Liver (tissue), 9 donors: Measurements from ENCODE around the gene DEDD. TPM values are rescaled to one million over a fixed set of nuclear protein-coding genes. Genes with fewer than 3 reads are reported as not detected.

ENCODE experiments used
- DNase-seq: peaks from one replicate; pipeline ENCODE4 v3.0.0-alpha.2; 2017; ENCODE audit warnings: low spot score
- H3K27ac ChIP-seq, 2 donors: one replicate each; pipeline ENCODE4 v1.7.0; 2013; ENCODE audit warnings: inconsistent platforms in 2 of 2, low read length in 2 of 2, control low read depth in 1 of 2, low read depth in 1 of 2, mild to moderate bottlenecking in 1 of 2
- H3K27me3 ChIP-seq, 4 donors: one replicate each; pipeline versions ENCODE4 v1.6.1 to v1.7.0; 2013; ENCODE audit warnings: low read length in 3 of 4, inconsistent platforms in 1 of 4, mild to moderate bottlenecking in 1 of 4, moderate library complexity in 1 of 4; ENCODE audit not compliant: control insufficient read depth in 4 of 4, insufficient read depth in 4 of 4
- H3K36me3 ChIP-seq, 4 donors: one replicate each; pipeline versions ENCODE4 v1.6.1 to v1.7.0; 2013; ENCODE audit warnings: low read length in 3 of 4, mild to moderate bottlenecking in 3 of 4, low read depth in 1 of 4, moderate library complexity in 1 of 4; ENCODE audit not compliant: control insufficient read depth in 4 of 4, insufficient read depth in 3 of 4
- H3K4me1 ChIP-seq, 4 donors: one replicate each; pipeline versions ENCODE4 v1.6.1 to v1.7.0; 2013; ENCODE audit warnings: low read length in 3 of 4, mild to moderate bottlenecking in 3 of 4, moderate library complexity in 1 of 4; ENCODE audit not compliant: control insufficient read depth in 4 of 4, insufficient read depth in 4 of 4
- H3K4me3 ChIP-seq, 3 donors: one replicate each; pipeline versions ENCODE4 v1.6.1 to v1.7.0; 2013; ENCODE audit warnings: low read length in 3 of 3, control low read depth in 1 of 3, low read depth in 1 of 3, mild to moderate bottlenecking in 1 of 3
- H3K9ac ChIP-seq, 2 donors: one replicate each; pipeline ENCODE4 v1.7.0; 2013; ENCODE audit warnings: low read length in 2 of 2, mild to moderate bottlenecking in 2 of 2, moderate library complexity in 2 of 2, control low read depth in 1 of 2, low read depth in 1 of 2
- H3K9me3 ChIP-seq, 4 donors: one replicate each; pipeline versions ENCODE4 v1.6.1 to v1.7.0; 2013; ENCODE audit warnings: low read length in 3 of 4; ENCODE audit not compliant: control insufficient read depth in 4 of 4
- EGR1 ChIP-seq, 2 donors: IDR thresholded peaks; 2 replicates each; pipeline ENCODE4 v1.6.1; 2016 to 2018; ENCODE audit warnings: antibody characterized with exemption in 2 of 2, low read depth in 2 of 2
- FOXA1 ChIP-seq: IDR thresholded peaks from 2 replicates; pipeline ENCODE4 v1.6.1; 2016; ENCODE audit warnings: antibody characterized with exemption
- FOXA2 ChIP-seq: IDR thresholded peaks from 2 replicates; pipeline ENCODE4 v1.6.1; 2016; ENCODE audit warnings: antibody characterized with exemption
- HNF4A ChIP-seq, 2 donors: conservative IDR thresholded peaks; 2 replicates each; pipeline ENCODE4 v1.6.1; 2016; ENCODE audit warnings: antibody characterized with exemption in 2 of 2, mild to moderate bottlenecking in 2 of 2
- HNF4G ChIP-seq: IDR thresholded peaks from 2 replicates; pipeline ENCODE4 v1.6.1; 2016; ENCODE audit warnings: antibody characterized with exemption
- JUND ChIP-seq, 2 donors: IDR thresholded peaks; 2 replicates each; pipeline ENCODE4 v1.6.1; 2016; ENCODE audit warnings: antibody characterized with exemption in 2 of 2
- NR2F2 ChIP-seq: IDR thresholded peaks from 2 replicates; pipeline ENCODE4 v1.6.1; 2016; ENCODE audit warnings: antibody characterized with exemption
- RAD21 ChIP-seq, 2 donors: IDR thresholded peaks; 2 replicates each; pipeline ENCODE4 v1.6.1; 2016; ENCODE audit warnings: antibody characterized with exemption in 2 of 2, mild to moderate bottlenecking in 2 of 2
- SP1 ChIP-seq: IDR thresholded peaks from 2 replicates; pipeline ENCODE4 v1.6.1; 2018; ENCODE audit warnings: antibody characterized with exemption, mild to moderate bottlenecking
- TAF1 ChIP-seq: conservative IDR thresholded peaks from 2 replicates; pipeline ENCODE4 v1.6.1; 2016; ENCODE audit warnings: antibody characterized with exemption, mild to moderate bottlenecking
- YY1 ChIP-seq: IDR thresholded peaks from 2 replicates; pipeline ENCODE4 v1.6.1; 2016; ENCODE audit warnings: antibody characterized with exemption, mild to moderate bottlenecking
- WGBS: extraction: QIAGEN DNeasy Blood & Tissue Kit; methylation state at CpG from one replicate; pipeline ENCODE4 v1.1.7; 2013; 5-methylcytosine and 5-hydroxymethylcytosine counted together
- polyA plus RNA-seq, 2 donors: library from polyadenylated mRNA; stranded (reverse) in 1 of 2; unstranded in 1 of 2; fragments of 200-250 nt in 1 of 2; fragments of >200 nt in 1 of 2; fragmentation: Nextera tagmentation in 1 of 2; extraction: Ambion mirVana in 1 of 2; gene quantifications; one replicate each; pipeline versions ENCODE4 v1.2.1 to v1.2.3, GENCODE V29; 2013 to 2015
- total RNA-seq, 2 donors: library from RNA; depleted of rRNA; stranded (reverse); fragments of >200 nt; gene quantifications; one replicate each; pipeline ENCODE4 v1.2.3, GENCODE V29; 2014
- TF ChIP-seq, protein P1 (sequence below): IDR thresholded peaks from 2 replicates; pipeline ENCODE4 v1.6.1; 2016; ENCODE audit warnings: antibody characterized with exemption, mild to moderate bottlenecking
- TF ChIP-seq, protein P2 (sequence below): IDR thresholded peaks from 2 replicates; pipeline ENCODE4 v1.6.1; 2016; ENCODE audit warnings: antibody characterized with exemption
- TF ChIP-seq, protein P3 (sequence below): IDR thresholded peaks from 2 replicates; pipeline ENCODE4 v1.6.1; 2016; ENCODE audit warnings: antibody characterized with exemption
- TF ChIP-seq, protein P4 (sequence below): IDR thresholded peaks from 2 replicates; pipeline ENCODE4 v1.6.1; 2016; ENCODE audit warnings: antibody characterized with exemption
- donor health status: healthy.
- donor health status: healthy.
- donor health status: healthy.
- donor health status: healthy.
- donor health status: healthy.

The DEDD gene
- total and polyA plus RNA-seq, 4 donors = 13.8 to 17.7 (median 16.0) TPM

DNA sequence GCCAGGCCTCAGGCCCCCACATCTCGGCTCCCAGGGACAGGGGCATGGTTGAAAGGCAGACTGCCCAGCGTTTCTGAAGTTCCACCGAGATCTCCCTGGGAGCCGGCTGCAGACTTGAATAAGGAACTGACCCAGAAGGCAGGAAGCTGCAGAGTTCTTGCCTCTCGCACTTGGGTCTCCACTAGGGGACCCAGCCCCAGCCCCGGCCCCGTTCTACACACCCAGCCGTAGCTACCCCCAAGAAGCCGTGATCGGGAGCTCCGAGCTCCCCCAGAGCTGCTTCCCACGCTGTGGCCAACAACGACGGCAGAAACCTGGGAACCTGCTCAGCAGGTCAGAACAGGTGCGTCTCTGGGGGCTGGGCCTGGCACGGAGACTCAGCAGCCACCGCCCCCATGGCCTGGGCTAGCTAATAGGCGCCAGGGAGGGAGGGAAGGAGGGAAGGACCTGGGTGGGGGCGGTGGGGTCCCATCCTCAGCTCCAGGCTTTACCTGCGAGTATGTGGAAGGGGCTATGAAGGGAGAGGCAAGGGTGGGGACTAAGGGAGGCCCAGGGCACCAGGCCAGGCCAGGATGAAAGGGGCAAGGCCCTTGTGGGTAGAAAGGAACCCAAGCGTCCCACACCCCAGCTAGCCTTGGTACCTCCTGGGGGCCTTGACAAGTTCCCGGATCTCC, 43.1 kb downstream of the DEDD start, which contains the start of gene NECTIN4:
Gene NECTIN4, minus strand, starts transcription at position 308 of the 674 bp plus-strand sequence. Its CDS starts 262 bp downstream, at position 46.
- 73% methylated on average over 22 of the region's 22 CpGs for WGBS

DNA sequence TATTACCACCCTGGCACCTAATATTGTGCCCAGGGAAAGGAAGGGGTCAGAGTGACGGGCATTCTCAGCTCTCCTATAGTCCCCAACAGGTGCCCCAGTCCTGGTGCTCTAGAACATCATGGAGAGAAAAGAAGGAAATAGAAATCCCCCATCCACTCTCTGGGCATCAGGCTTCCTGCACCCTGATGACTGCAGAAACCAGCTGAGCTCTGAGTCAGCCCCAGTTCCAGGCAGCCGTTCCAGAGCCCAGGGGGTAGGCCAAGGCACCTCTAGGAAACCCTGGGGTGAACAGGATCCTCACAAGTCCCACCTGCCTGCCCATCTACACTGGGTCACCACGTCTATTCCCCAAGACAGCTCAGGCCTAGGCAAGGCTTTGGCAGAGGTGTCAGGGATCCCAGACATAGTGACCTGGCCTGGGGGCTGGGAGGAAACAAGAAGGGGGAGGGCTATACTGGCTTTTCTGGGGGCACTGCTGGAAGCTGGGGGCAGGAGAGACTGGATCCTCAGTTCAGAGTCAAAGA, 43.8 kb downstream of the DEDD start:
- no peak overlapping the region for H3K27ac ChIP-seq
- TF ChIP-seq SP1 (no peak), EGR1 (IDR thresholded peaks at IDR 0.05; ENCODE audit: low read depth in 2 of 2) (no peak), NR2F2 (no peak), JUND (IDR thresholded peaks at IDR 0.05) (no peak), RAD21 (IDR thresholded peaks at IDR 0.05) (no peak), TAF1 (no peak), YY1 (no peak)
- TF ChIP-seq, protein P1, sequence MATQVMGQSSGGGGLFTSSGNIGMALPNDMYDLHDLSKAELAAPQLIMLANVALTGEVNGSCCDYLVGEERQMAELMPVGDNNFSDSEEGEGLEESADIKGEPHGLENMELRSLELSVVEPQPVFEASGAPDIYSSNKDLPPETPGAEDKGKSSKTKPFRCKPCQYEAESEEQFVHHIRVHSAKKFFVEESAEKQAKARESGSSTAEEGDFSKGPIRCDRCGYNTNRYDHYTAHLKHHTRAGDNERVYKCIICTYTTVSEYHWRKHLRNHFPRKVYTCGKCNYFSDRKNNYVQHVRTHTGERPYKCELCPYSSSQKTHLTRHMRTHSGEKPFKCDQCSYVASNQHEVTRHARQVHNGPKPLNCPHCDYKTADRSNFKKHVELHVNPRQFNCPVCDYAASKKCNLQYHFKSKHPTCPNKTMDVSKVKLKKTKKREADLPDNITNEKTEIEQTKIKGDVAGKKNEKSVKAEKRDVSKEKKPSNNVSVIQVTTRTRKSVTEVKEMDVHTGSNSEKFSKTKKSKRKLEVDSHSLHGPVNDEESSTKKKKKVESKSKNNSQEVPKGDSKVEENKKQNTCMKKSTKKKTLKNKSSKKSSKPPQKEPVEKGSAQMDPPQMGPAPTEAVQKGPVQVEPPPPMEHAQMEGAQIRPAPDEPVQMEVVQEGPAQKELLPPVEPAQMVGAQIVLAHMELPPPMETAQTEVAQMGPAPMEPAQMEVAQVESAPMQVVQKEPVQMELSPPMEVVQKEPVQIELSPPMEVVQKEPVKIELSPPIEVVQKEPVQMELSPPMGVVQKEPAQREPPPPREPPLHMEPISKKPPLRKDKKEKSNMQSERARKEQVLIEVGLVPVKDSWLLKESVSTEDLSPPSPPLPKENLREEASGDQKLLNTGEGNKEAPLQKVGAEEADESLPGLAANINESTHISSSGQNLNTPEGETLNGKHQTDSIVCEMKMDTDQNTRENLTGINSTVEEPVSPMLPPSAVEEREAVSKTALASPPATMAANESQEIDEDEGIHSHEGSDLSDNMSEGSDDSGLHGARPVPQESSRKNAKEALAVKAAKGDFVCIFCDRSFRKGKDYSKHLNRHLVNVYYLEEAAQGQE = no peak
- TF ChIP-seq, protein P2, sequence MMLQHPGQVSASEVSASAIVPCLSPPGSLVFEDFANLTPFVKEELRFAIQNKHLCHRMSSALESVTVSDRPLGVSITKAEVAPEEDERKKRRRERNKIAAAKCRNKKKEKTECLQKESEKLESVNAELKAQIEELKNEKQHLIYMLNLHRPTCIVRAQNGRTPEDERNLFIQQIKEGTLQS = no peak
- TF ChIP-seq, protein P3, sequence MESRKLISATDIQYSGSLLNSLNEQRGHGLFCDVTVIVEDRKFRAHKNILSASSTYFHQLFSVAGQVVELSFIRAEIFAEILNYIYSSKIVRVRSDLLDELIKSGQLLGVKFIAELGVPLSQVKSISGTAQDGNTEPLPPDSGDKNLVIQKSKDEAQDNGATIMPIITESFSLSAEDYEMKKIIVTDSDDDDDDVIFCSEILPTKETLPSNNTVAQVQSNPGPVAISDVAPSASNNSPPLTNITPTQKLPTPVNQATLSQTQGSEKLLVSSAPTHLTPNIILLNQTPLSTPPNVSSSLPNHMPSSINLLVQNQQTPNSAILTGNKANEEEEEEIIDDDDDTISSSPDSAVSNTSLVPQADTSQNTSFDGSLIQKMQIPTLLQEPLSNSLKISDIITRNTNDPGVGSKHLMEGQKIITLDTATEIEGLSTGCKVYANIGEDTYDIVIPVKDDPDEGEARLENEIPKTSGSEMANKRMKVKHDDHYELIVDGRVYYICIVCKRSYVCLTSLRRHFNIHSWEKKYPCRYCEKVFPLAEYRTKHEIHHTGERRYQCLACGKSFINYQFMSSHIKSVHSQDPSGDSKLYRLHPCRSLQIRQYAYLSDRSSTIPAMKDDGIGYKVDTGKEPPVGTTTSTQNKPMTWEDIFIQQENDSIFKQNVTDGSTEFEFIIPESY = no peak

More for the DNA sequence above, 43.1 kb downstream of the DEDD start, which contains the start of gene NECTIN4:
- H3K27ac ChIP-seq = no peak within 1 kb of the TSS
- H3K9ac ChIP-seq = no peak within 1 kb of the TSS
- H3K27me3 ChIP-seq = no peaks in the 10 kb centered on the region
- H3K36me3 ChIP-seq = no peaks in the 10 kb centered on the region
- TF ChIP-seq YY1 = no peak
- TF ChIP-seq JUND (IDR thresholded peaks at IDR 0.05) = no peak
- TF ChIP-seq SP1 = no peak
- no peak for TF ChIP-seq HNF4A (conservative IDR thresholded peaks at IDR 0.05)
- TF ChIP-seq, protein P1 = no peak
- no peak for TF ChIP-seq HNF4G
- TF ChIP-seq NR2F2 = no peak
- TF ChIP-seq, protein P3 = no peak
- TF ChIP-seq FOXA1 = no peak
- TF ChIP-seq, protein P2 = no peak
- no peak for TF ChIP-seq FOXA2
- TF ChIP-seq, protein P4, sequence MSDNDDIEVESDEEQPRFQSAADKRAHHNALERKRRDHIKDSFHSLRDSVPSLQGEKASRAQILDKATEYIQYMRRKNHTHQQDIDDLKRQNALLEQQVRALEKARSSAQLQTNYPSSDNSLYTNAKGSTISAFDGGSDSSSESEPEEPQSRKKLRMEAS = no peak
- no peak for DNase-seq
- peaks cover 0 to 1% (median 0%) of the 10 kb centered on the region in 4 donors for H3K4me1 ChIP-seq
- no peak within 1 kb of the TSS for H3K4me3 ChIP-seq
- no peaks in the 10 kb centered on the region for H3K9me3 ChIP-seq

More for the DNA sequence above, 43.8 kb downstream of the DEDD start:
- Histone ChIP-seq H3K4me3 (no peak overlapping the region), H3K9ac (no peak overlapping the region), H3K9me3 (no peaks in the 10 kb centered on the region), H3K36me3 (no peaks in the 10 kb centered on the region), H3K4me1 (peaks cover 0 to 1% (median 0%) of the 10 kb centered on the region in 4 donors), H3K27me3 (no peaks in the 10 kb centered on the region)
- 84% methylated on average over 3 of the region's 3 CpGs for WGBS
- DNase-seq = no peak
